WTC11 (cell line): ENCODE measurements around the gene RTL5. TPM values are rescaled to one million over a fixed set of nuclear protein-coding genes. Genes with fewer than 3 reads are reported as not detected.
A peak's percentile ranks its signal among the peaks of the same experiment; 100 is the strongest.

Source experiments
- ATAC-seq: fragments of 200-7000 bp; cut with Tn5 transposase; 2 replicates; pipeline ENCODE4 v1.10.0; 2021; ENCODE audit warnings: mild to moderate bottlenecking, moderate library complexity
- CTCF ChIA-PET: fragments of 300-600 bp; sonication (Branson Sonifier 250); formaldehyde crosslinking; loops from one replicate; lab custom pipeline; 2021; ENCODE audit warnings: antibody characterized with exemption; lab: Charles Lee
- POLR2A ChIA-PET: fragments of 350-600 bp; sonication (Branson Sonifier 250); formaldehyde crosslinking; loops from one replicate; lab custom pipeline; 2021; ENCODE audit warnings: antibody characterized with exemption; lab: Charles Lee
- DNase-seq: peaks from one replicate; pipeline ENCODE4 v3.0.0; 2021; ENCODE audit warnings: low spot score
- H3K27ac Mint-ChIP-seq: 2 replicates; pipeline ENCODE4 v1.8.0; 2021; ENCODE audit warnings: mixed read lengths
- H3K27me3 Mint-ChIP-seq: 2 replicates; pipeline ENCODE4 v1.8.0; 2021; ENCODE audit warnings: low read depth, mild to moderate bottlenecking, moderate library complexity, mixed read lengths
- H3K36me3 Mint-ChIP-seq: 2 replicates; pipeline ENCODE4 v1.8.0; 2021; ENCODE audit warnings: mixed read lengths
- H3K4me1 Mint-ChIP-seq: 2 replicates; pipeline ENCODE4 v1.8.0; 2022; ENCODE audit warnings: mixed read lengths
- H3K4me3 Mint-ChIP-seq: 2 replicates; pipeline ENCODE4 v1.8.0; 2021; ENCODE audit warnings: mild to moderate bottlenecking, moderate library complexity, mixed read lengths
- H3K9me3 Mint-ChIP-seq: 2 replicates; pipeline ENCODE4 v1.8.0; 2021; ENCODE audit warnings: mixed read lengths
- CDX4 ChIP-seq: fragments of 250-450 bp; sonication (Bioruptor Pico); IDR thresholded peaks from 2 replicates; pipeline ENCODE4 v1.9.0; 2021; ENCODE audit warnings: moderate library complexity, mild to moderate bottlenecking, inconsistent platforms, borderline replicate concordance
- CREB1 ChIP-seq: sonication (generic); formaldehyde crosslinking; IDR thresholded peaks from 2 replicates; pipeline ENCODE4 v1.8.0; 2023; ENCODE audit warnings: mild to moderate bottlenecking, missing genetic modification reagents
- ETV6 ChIP-seq: sonication (generic); formaldehyde crosslinking; IDR thresholded peaks from 2 replicates; pipeline ENCODE4 v1.8.1; 2022; ENCODE audit warnings: mild to moderate bottlenecking, missing genetic modification reagents
- FOXK1 ChIP-seq: sonication (generic); formaldehyde crosslinking; IDR thresholded peaks from 2 replicates; pipeline ENCODE4 v1.8.0; 2022; ENCODE audit warnings: mild to moderate bottlenecking, moderate library complexity, missing genetic modification reagents
- GRHL2 ChIP-seq: fragments of 250-450 bp; sonication (Bioruptor Pico); IDR thresholded peaks from 2 replicates; pipeline ENCODE4 v1.8.0; 2022; ENCODE audit warnings: mild to moderate bottlenecking, moderate library complexity; ENCODE audit not compliant: insufficient replicate concordance, severe bottlenecking
- NFE2L1 ChIP-seq: sonication (generic); formaldehyde crosslinking; IDR thresholded peaks from 2 replicates; pipeline ENCODE4 v1.8.1; 2023; ENCODE audit warnings: missing genetic modification reagents
- NR2C2 ChIP-seq: sonication (generic); formaldehyde crosslinking; IDR thresholded peaks from 2 replicates; pipeline ENCODE4 v1.8.0; 2022; ENCODE audit warnings: mild to moderate bottlenecking, missing genetic modification reagents
- ZNF281 ChIP-seq: sonication (generic); formaldehyde crosslinking; IDR thresholded peaks from 2 replicates; pipeline ENCODE4 v1.8.0; 2023; ENCODE audit warnings: mild to moderate bottlenecking, missing genetic modification reagents
- ZNF423 ChIP-seq: fragments of 250-450 bp; sonication (Bioruptor Pico); IDR thresholded peaks from 2 replicates; pipeline ENCODE4 v2.1.2; 2022; ENCODE audit warnings: mild to moderate bottlenecking, moderate library complexity
- ZNF671 ChIP-seq: fragments of 250-450 bp; sonication (Bioruptor Pico); IDR thresholded peaks from 2 replicates; pipeline ENCODE4 v1.8.0; 2021; ENCODE audit warnings: mild to moderate bottlenecking
- total RNA-seq: library from RNA; stranded (reverse); gene quantifications from 3 replicates; pipeline ENCODE4 v1.2.3, GENCODE V29; 2021
- TF ChIP-seq, protein P1 (sequence below): sonication (generic); formaldehyde crosslinking; IDR thresholded peaks from 2 replicates; pipeline ENCODE4 v1.8.0; 2022; ENCODE audit warnings: mild to moderate bottlenecking, missing genetic modification reagents
- TF ChIP-seq, protein P2 (sequence below): sonication (generic); formaldehyde crosslinking; IDR thresholded peaks from 2 replicates; pipeline ENCODE4 v1.8.1; 2023; ENCODE audit warnings: mild to moderate bottlenecking, missing genetic modification reagents
- TF ChIP-seq, protein P3 (sequence below): sonication (generic); formaldehyde crosslinking; IDR thresholded peaks from 2 replicates; pipeline ENCODE4 v1.8.1; 2023; ENCODE audit warnings: mild to moderate bottlenecking, missing genetic modification reagents, moderate library complexity

Gene RTL5
- total RNA-seq, 1 experiment from 2014 or later = 1.3 TPM

DNA sequence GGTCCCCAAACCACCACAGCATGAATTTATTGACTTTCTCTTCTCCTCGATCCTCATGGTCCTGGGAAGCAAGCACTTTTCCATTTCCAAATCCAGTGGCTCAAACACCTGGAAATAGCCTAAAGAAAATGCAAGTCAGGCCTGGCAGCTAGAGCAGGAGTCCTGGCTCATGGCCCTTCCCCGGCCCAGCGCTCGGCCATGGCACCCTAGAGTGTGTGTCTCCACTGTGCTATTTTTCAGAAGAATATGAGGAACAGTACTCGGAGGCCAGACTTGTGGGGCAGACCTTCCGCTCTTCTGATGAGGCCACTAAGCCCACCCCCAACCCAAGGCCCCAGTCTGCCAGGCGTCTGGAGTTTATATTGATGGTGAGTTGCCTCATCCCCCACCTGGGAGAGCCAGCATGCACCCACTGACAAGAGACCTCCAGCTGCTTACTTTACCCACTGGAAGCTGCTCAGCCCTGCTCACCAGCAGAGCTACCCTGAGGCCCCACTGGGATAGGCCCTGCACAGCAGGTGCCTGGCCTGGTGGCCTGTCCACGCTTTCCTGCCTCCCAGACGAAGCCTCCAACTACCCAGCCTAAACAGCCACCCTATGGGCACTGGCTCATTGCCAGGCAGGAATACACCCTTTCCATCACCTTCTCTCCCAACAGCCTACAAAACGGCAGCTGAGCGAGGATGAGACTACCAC is 2.3 kb upstream of the RTL5 start (continued):
- TF ChIP-seq, protein P1, sequence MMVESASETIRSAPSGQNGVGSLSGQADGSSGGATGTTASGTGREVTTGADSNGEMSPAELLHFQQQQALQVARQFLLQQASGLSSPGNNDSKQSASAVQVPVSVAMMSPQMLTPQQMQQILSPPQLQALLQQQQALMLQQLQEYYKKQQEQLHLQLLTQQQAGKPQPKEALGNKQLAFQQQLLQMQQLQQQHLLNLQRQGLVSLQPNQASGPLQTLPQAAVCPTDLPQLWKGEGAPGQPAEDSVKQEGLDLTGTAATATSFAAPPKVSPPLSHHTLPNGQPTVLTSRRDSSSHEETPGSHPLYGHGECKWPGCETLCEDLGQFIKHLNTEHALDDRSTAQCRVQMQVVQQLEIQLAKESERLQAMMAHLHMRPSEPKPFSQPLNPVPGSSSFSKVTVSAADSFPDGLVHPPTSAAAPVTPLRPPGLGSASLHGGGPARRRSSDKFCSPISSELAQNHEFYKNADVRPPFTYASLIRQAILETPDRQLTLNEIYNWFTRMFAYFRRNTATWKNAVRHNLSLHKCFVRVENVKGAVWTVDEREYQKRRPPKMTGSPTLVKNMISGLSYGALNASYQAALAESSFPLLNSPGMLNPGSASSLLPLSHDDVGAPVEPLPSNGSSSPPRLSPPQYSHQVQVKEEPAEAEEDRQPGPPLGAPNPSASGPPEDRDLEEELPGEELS (CRISPR knock-in tag) = no peak
- no peak for TF ChIP-seq ZNF671 (CRISPR knock-in tag)
- no peak for TF ChIP-seq GRHL2
- TF ChIP-seq NR2C2 (CRISPR knock-in tag) = no peak
- TF ChIP-seq ETV6 (CRISPR knock-in tag) = no peak

GRCh38 chrX:72132456-72132855 is 741 bp upstream of the RTL5 start:
- Mint-ChIP-seq H3K4me3 (peak overlapping the region; percentile 67; the same call in 1 of the 2 replicates), H3K27ac (no peak overlapping the region), H3K4me1 (peaks cover 20% of the 10 kb centered on the region), H3K36me3 (peaks cover 14% of the 10 kb centered on the region), H3K27me3 (peaks cover 54% of the 10 kb centered on the region), H3K9me3 (no peaks in the 10 kb centered on the region)
- ChIA-PET CTCF (interaction anchor here (0.9 to 2.5 kb wide), 4 partner anchors 106 to 422 kb away, joined by 3 to 17 read pairs (median 4); partner anchors contain the start of genes ERCC6L and NHSL2), POLR2A (no interaction called here)
- DNase-seq (no peak), ATAC-seq (no peak)
- TF ChIP-seq ZNF281 (no peak), NFE2L1 (no peak), CREB1 (CRISPR knock-in tag) (no peak), FOXK1 (CRISPR knock-in tag) (no peak), ZNF423 (CRISPR knock-in tag) (no peak), CDX4 (no peak)
- TF ChIP-seq, protein P2, sequence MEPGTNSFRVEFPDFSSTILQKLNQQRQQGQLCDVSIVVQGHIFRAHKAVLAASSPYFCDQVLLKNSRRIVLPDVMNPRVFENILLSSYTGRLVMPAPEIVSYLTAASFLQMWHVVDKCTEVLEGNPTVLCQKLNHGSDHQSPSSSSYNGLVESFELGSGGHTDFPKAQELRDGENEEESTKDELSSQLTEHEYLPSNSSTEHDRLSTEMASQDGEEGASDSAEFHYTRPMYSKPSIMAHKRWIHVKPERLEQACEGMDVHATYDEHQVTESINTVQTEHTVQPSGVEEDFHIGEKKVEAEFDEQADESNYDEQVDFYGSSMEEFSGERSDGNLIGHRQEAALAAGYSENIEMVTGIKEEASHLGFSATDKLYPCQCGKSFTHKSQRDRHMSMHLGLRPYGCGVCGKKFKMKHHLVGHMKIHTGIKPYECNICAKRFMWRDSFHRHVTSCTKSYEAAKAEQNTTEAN (CRISPR knock-in tag) = no peak

DNA sequence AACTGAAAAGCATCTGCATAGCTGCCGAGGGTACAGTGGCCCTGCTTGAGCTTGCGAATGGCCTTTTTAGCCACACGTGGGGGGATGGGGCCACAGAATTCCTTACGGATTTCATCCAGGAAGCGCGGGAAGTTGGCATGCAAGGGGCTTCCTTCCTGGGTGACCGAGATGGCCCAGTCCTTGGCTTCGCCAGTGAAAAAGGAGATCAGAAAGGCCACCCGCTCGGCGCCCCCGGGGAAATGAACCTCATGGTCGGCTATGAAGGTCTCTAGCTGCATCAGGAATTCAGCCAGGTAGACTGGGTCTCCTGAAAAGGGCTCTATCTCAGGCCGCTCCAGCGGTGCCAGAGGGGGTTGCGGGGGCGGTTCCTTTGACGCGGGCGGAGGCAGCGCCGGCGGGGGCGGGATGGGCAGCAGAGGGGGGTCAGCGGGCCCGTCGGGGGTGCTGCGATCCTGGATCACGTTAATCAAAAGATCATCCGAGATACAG is 909 bp downstream of the RTL5 start:
- ATAC-seq (peak; percentile 20), DNase-seq (peak; percentile 36)
- H3K4me3 Mint-ChIP-seq = peak overlapping the region; percentile 64
- TF ChIP-seq, protein P3, sequence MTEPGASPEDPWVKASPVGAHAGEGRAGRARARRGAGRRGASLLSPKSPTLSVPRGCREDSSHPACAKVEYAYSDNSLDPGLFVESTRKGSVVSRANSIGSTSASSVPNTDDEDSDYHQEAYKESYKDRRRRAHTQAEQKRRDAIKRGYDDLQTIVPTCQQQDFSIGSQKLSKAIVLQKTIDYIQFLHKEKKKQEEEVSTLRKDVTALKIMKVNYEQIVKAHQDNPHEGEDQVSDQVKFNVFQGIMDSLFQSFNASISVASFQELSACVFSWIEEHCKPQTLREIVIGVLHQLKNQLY (CRISPR knock-in tag) = no peak
- H3K27me3 Mint-ChIP-seq = peaks cover 57% of the 10 kb centered on the region
- H3K4me1 Mint-ChIP-seq = peaks cover 33% of the 10 kb centered on the region
- H3K9me3 Mint-ChIP-seq = no peaks in the 10 kb centered on the region
- ChIA-PET POLR2A (interaction anchor here (1.3 kb wide), 1 partner anchor 219 kb away, joined by 3 read pairs; no protein-coding TSS in a partner anchor), CTCF (interaction anchor here (1.4 to 2.5 kb wide), 5 partner anchors 16 to 109 kb away, joined by 3 to 17 read pairs (median 4); partner anchors contain the start of gene ERCC6L)
- peaks cover 14% of the 10 kb centered on the region for H3K36me3 Mint-ChIP-seq
- H3K27ac Mint-ChIP-seq = no peak overlapping the region
